Kasumi-1 (cell line): ENCODE results near the gene PGA5.
"Not testable (repeated sequence)": the region's sequence is repeated elsewhere in the genome, so short reads cannot be mapped to it uniquely, and the experiment has no call there.

ENCODE experiments used
- DNase-seq, 2 experiments: peaks; one replicate each; lab custom pipeline; 2025; lab: John Stamatoyannopoulos, UW

Gene PGA5

DNA sequence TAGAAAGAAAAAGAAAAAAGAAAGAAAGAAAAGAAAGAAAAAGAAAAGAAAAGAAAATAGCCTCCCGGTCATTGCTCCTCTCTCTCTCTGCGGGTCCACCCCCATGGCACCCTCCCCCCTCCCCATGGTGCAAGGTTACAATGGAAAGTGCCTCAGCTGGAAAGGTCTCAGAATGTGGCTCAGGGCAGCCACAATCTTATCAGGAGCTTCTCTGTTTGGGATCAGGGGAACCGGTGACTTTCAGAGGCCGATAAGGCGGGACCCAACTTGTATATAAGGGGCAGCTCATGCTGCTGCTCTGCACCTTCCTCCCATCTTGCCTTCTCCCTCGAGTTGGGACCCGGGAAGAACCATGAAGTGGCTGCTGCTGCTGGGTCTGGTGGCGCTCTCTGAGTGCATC lies at the start of gene PGA5:
Gene PGA5, plus strand, starts transcription at position 301 of the 400 bp plus-strand sequence. Its CDS starts 52 bp downstream, at position 353.
- not testable (repeated sequence) for DNase-seq

DNA sequence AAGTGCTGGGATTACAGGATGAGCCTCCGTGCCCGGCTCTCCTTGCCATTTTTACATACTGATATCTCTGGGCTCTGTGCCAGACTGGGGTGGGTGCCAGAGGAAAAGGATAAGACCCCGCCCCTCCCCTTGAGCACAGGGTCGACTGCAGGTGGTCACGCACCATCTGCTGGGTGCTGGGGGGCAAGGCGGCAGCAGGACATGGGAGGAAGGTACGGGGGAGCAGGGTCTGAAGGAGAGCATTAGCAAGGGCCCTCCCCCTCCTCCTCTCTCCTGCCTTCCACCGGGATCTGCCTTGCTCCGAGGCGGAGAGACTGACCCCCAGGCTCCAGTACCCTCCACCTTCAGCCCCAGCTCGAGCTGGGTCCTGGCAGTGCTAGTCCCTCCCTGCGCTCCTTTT lies 47.4 kb upstream of the PGA5 start:
- DNase-seq = no peak

DNA sequence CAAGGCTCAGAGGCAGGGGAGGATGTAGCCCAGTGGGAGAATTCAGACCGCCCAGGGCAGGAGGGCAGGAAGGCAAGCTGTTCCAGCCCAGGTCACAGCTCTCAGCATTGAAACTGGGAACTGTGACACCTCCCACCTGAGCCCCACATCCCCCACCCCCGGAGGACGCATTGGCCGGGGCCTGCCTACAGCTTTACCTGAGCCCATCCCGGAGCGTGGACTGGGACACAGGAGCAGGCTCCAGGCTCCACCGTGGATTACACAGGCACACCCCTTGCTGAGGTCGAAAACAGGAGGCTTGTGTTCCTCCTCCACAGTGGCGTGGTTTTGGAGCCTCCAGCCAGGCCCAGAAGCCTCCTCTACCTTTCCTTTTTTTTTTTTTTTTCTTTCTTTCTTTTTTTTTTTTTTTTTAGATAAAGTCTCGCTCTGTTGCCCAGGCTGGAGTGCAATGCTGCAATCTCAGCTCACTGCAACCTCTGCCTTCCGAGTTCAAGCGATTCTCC lies 46.8 kb upstream of the PGA5 start:
- no peak for DNase-seq

DNA sequence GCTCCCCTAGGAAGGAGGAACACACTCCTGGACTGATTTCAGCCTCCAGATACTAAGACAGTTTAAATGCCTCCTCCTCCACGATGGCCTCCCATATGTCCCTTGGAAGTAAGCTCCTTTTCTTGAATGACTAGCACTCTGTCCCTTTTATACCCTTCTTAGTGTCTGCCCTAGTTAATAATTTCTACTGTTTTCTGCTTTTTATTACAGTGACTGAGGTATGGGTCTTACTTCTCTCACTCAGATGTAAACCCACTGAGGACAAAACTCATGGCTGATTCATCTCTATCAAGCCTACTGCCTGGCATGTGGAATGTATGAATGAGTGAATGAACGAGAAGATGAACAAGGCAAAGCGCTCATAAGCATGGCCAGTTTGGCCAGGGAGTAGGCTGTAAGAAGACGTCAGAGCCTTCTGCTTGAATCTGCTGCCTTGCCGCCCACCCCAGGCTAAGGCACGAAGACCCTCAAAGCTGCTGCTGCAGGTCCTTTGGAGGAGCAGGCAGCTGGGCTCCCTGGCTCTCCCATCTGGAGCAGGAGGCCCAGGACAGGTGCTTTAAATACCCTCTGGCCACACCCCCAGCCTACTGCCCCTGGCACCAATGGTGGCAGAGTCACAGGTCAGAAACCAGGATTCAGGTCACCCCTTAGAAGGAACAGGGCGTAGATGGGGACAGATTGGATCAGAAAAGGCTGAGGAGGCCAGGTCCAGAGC lies 45.8 kb upstream of the PGA5 start:
- no peak for DNase-seq

DNA sequence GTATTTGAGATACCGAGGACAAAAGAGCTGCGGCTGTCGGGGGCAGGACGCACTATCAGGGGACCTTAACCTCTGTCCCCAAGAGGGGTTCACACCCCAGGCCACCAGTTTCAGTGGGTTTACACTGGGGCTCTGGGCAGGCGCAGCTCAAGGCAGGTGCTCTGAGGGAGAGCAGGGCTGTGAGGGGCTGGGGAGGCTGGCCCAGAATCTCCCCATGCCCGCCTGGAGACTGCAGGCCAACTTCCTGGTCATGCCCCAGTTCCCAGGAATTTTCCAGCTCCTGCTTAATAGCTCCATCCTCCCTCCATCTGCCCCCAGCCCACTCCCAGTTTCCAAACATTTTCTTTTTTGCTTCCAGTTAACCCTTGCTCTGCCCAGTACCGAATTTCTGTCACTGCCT lies 45.3 kb upstream of the PGA5 start:
- no peak for DNase-seq

DNA sequence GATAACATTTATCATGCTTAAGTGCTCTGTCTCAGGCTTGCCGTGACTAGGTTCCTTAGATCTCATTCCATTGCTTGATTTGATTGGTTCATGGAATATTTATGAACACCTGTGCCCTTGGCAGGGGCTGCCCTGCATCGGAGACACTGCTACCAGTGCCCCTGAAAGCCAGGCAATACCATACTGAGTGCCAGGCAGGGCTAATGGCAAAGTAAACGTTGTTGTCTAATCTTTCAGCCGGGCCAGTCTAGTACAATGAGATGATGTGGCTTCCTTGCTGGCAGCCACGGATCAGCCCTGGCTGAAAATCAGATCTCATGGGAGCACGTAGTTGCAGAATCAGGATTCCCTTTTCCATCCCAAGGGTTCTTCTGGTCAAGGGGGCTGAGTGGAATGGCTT lies 42.6 kb upstream of the PGA5 start:
- DNase-seq = no peak

DNA sequence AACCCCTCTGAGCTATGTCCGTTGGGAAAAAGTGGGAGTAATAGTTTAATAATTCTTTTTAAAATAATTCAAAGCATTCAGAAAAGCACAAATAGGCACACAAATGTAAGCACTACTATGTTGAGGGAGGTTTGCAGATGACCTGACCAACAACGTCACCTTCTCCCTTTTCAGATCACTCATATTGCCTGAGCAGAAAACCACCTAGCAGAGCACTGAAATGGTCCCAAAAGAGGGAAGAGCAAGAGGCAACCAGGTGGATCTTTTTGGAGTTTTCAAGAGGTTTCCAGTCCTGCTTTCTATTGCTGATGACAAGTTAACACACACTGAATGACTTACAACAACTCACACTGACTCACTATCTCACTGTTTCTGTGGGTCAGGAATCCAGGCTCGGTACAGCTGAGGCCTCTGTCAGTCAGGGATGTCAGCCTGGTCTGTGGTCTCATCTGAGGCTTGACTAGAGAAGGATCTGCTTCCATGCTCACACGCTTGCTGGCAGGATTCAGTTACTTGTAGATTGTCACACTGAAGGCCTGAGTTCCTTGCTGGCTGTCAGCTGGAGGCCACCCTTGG lies 41.9 kb upstream of the PGA5 start:
- DNase-seq = no peak

DNA sequence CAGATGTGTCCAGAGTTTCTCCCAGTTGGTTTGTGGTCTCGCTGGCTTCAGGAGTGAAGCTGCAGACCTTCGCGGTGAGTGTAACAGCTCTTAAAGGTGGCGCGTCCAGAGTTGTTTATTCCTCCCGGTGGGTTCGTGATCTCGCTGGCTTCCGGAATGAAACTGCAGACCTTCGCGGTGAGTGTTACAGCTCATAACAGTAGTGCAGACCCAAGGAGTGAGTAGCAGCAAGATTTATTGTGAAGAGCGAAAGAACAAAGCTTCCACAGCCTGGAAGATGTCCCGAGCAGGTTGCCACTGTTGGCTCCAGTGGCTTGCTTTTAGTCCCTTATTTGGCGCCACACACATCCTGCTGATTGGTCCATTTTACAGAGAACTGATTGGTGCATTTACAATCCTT lies 39.5 kb upstream of the PGA5 start:
- no peak for DNase-seq

DNA sequence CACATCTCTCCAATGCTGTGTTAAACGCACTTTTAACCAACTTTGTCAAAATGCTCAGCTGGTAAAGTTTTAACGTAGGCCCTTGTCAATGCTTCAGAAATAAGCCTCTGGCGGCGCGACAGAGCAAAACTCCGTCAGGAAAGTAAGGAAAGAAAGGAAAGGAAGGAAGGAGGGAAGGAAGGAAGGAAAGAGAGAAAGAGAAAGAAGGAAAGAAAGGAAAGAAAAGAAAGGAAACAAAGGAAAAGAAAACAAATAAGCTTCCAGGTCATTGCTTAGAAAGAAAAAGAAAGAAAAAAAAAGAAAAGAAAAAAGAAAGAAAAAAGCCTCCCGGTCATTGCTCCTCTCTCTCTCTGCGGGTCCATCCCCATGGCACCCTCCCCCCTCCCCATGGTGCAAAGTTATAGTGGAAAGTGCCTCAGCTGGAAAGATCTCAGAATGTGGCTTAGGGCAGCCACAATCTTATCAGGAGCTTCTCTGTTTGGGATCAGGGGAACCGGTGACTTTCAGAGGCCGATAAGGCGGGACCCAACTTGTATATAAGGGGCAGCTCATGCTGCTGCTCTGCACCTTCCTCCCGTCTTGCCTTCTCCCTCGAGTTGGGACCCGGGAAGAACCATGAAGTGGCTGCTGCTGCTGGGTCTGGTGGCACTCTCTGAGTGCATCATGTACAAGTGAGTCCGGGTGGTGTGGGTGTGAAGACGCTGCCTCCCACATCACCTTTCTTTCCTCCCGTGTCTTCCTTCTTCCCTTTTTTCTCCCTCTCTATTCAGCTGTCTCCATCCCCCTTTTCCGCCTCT lies 37.8 kb upstream of the PGA5 start, which contains the start of gene PGA3:
Gene PGA3, plus strand, starts transcription at position 566 of the 797 bp plus-strand sequence. Its CDS starts 50 bp downstream, at position 616.
- not testable (repeated sequence) for DNase-seq

DNA sequence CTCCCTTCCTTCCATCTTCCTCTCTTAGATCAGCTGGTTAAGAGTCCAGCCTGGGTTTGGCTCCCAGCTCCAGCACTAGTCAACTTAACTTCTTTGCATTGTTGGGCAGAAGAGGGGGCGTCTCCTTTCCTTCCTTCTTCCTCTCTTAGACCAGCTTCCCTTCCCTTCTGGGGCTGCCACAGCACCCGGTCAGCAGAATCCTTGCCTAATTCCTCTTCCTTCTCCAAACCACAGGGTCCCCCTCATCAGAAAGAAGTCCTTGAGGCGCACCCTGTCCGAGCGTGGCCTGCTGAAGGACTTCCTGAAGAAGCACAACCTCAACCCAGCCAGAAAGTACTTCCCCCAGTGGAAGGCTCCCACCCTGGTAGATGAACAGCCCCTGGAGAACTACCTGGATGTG lies 37.1 kb upstream of the PGA5 start:
- DNase-seq = not testable (repeated sequence)

DNA sequence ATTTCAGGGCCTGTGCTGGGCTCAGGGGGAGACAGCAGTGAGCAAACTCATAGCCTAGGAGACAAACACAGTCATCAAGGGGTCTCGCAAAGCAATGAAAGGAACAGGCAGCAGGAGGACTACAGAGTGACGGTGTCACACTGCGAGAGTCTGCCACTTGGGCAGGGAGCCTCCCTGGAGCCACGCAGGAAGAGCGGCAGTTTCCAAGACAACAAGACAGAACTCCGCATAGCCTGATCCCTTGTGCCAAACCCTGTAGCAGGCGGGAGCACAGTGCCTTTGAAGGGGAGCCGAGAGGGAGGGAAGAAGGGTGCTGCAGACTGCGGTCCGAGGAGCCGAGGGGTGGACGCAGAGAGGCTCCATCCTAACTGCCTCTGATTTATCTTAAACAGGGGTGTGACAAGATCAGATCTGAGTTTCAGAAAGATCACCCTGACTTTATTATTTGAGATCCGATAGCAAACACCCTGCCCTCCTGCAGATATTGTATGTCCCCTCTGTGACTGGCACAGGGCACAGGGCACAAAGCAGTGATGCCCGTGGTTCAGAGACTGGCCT lies 36.4 kb upstream of the PGA5 start:
- not testable (repeated sequence) for DNase-seq

DNA sequence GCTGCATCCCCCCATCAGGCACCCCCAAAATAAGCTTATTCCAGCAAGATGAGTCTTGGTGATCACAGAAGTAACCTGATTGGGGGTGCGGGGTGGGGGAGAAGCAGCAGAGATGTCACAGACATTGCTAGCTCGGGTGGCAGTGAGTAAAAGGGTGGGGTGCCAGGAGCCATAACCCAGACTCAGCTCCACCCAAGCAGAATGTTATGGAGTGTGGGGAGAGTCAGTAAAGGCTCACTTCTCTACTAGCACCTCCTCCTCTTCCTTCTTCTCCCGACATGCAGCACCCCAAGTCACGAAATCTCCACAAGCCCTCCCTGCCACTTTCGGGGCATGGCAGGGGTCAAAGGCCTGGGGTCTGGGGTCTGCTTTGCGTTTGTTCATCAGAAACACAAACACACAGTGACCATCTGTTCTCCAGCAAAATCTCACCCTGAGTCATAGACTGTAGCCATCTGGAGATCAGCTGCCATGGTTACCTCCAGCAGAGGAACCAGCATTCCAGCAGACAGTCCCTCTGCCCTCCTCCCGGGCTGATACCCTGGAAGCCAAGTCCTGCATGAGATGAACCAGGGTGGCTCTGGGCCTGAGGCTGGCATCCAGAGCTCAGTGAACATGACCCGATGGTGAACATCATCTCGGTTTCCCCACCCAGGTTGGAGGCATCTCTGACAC lies 33.2 kb upstream of the PGA5 start:
- DNase-seq = not testable (repeated sequence)

DNA sequence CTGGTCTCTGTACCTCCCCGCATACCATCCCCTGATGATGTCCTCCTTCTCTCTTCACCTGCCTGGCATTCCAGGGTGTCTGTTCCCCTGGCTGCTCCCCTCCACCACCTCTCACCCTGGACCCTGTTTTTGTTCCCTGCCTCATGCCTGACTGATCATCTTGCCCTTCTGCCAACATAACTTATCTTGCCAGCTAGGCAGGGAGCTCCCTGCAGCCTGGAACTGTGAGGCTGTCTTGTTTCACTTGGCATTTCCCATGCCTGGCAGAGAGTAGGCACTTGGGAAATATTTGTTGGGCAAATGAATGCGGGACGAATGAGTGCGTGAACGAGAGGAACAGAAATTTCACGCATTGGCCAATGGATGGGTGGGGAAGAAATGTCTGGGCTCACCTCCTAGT lies 30.3 kb upstream of the PGA5 start:
- DNase-seq = not testable (repeated sequence)

DNA sequence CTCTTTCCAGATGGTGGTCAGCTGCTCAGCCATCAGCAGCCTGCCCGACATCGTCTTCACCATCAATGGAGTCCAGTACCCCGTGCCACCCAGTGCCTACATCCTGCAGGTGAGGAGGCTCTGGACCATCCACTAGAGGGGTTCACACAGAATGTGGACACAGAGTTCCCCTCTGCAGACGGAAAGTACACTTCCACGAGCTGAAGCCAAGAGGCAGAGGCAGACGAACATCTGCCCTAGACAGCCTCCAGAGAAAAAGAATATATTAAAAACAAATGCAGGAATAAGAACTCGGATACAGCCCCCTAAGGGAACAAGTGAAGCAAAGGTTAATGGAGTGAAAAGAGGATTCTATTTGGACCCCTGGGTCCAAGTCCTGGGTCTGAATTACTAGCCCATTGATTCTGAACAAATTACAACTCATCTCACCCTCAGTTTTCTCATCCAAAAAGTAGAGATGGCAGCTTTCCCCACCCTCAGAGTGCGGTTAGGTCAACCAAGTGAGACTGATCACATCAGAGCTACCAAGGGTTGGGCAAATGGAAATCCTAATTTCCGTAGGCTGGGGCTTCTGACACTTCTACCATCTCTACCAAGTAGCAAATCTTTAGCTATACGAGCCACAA lies 29.5 kb upstream of the PGA5 start:
- not testable (repeated sequence) for DNase-seq

DNA sequence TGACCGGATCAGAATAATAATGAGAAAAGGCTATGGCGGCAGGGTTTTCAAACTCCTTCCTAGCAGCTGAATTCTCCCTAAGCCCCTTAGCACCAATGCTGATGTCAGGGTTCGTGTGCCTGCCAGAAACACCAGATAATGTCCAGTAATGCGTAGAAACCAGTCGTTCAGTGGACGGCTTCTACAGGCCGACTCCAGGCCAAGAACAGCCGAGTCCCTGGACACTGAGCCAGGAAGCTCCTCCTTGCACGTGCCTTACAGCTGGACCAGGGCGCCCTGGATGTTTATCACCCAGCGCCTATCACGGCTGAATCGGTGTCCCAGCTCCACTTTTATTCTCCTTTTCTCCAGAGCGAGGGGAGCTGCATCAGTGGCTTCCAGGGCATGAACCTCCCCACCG lies 28.8 kb upstream of the PGA5 start:
- not testable (repeated sequence) for DNase-seq

DNA sequence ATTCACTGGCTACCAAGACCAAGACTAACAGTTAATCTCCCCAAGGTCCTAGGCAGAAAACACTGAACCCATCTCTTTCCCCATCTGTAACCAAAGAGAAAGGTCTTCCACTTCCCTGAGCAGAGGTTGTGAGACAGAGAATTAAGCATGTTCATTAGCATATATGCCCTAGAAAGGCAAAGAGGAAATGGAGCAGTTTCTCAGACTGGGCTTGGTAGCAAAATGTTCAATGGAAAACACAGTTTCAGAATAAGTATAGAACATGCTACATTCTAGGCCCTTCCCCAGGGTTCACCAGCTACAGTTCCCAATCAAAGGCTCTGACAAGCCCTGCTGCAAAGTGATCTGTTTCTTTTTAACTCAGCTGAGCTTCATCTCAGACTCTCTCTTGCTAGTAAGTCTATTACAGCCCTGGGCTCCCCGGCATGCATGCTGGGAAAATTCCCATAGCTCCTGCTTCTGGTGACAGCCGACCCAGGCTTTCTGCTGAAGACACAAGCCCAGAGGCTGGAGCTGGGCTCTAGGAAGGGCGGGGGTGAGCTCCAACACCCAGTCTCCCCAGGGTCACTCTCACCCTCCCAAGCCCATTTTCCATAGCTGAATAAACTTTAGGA lies 27.2 kb upstream of the PGA5 start:
- DNase-seq = not testable (repeated sequence)

DNA sequence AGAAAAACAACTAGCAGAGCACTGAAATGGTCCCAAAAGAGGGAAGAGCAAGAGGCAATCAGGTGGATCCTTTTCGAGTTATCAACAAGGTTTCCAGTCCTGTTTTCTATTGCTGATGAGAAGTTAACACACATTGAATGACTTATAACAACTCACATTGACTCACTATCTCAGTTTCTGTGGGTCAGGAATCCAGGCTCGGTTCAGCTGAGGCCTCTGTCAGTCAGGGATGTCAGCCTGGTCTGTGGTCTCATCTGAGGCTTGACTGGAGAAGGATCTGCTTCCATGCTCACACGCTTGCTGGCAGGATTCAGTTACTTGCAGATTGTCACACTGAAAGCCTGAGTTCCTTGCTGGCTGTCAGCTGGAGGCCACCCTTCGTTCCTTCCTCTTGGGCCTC lies 22.7 kb upstream of the PGA5 start:
- DNase-seq = not testable (repeated sequence)

DNA sequence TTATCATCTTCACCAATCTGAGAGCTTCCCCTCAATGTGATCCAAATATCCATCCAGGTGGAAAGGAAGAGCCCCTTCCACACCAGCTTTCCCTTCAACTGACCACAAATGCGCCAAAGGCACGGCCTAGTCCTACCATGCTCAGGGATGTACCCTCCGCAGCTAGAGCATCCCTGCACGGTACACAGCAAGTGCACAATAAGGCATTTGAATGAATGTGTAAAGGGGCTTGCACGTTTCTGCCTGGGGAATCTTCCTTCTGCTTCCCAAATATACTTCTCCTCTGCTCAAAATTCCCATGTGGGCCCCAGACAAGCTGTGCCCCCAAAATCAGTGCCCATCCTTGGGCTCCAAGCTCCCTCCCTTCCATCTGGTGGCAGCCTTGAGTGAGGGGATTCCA lies 22.0 kb upstream of the PGA5 start:
- DNase-seq = not testable (repeated sequence)

DNA sequence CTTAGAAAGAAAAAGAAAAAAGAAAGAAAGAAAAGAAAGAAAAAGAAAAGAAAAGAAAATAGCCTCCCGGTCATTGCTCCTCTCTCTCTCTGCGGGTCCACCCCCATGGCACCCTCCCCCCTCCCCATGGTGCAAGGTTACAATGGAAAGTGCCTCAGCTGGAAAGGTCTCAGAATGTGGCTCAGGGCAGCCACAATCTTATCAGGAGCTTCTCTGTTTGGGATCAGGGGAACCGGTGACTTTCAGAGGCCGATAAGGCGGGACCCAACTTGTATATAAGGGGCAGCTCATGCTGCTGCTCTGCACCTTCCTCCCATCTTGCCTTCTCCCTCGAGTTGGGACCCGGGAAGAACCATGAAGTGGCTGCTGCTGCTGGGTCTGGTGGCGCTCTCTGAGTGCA lies 18.9 kb upstream of the PGA5 start, which contains the start of gene PGA4:
Gene PGA4, plus strand, starts transcription at position 301 of the 400 bp plus-strand sequence. Its CDS starts 54 bp downstream, at position 355.
- not testable (repeated sequence) for DNase-seq

DNA sequence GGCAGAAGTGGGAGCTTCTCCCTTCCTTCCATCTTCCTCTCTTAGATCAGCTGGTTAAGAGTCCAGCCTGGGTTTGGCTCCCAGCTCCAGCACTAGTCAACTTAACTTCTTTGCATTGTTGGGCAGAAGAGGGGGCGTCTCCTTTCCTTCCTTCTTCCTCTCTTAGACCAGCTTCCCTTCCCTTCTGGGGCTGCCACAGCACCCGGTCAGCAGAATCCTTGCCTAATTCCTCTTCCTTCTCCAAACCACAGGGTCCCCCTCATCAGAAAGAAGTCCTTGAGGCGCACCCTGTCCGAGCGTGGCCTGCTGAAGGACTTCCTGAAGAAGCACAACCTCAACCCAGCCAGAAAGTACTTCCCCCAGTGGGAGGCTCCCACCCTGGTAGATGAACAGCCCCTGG lies 18.3 kb upstream of the PGA5 start:
- not testable (repeated sequence) for DNase-seq
